Parathyroid adenoma (tissue), 2 donors: Measurements from ENCODE around the gene SEZ6L.

Experiments used
- H2AFZ ChIP-seq: fragments of 300-600 bp; sonication (generic); one replicate; pipeline ENCODE4 v1.7.0; 2017; ENCODE audit warnings: antibody characterized with exemption, mild to moderate bottlenecking
- H3K27ac ChIP-seq: fragments of 300-600 bp; sonication (generic); one replicate; pipeline ENCODE4 v1.7.0; 2017
- H3K27me3 ChIP-seq: fragments of 300-600 bp; sonication (generic); one replicate; pipeline ENCODE4 v1.7.0; 2017; ENCODE audit warnings: low read length; ENCODE audit not compliant: control insufficient read depth, insufficient read depth
- H3K36me3 ChIP-seq: fragments of 300-600 bp; sonication (generic); one replicate; pipeline ENCODE4 v1.7.0; 2017; ENCODE audit warnings: low read length; ENCODE audit not compliant: control insufficient read depth, insufficient read depth
- H3K4me1 ChIP-seq: fragments of 300-600 bp; sonication (generic); one replicate; pipeline ENCODE4 v1.7.0; 2017; ENCODE audit warnings: control low read depth
- H3K4me2 ChIP-seq: fragments of 300-600 bp; sonication (generic); one replicate; pipeline ENCODE4 v1.7.0; 2017; ENCODE audit warnings: low read length
- H3K4me3 ChIP-seq: fragments of 300-600 bp; sonication (generic); one replicate; pipeline ENCODE4 v1.7.0; 2017; ENCODE audit warnings: low read depth, low read length
- H3K79me2 ChIP-seq: fragments of 300-600 bp; sonication (generic); one replicate; pipeline ENCODE4 v1.7.0; 2017; ENCODE audit warnings: control low read depth
- H3K9ac ChIP-seq: fragments of 300-600 bp; sonication (generic); one replicate; pipeline ENCODE4 v1.7.0; 2017; ENCODE audit warnings: mild to moderate bottlenecking
- H3K9me3 ChIP-seq: fragments of 300-600 bp; sonication (generic); one replicate; pipeline ENCODE4 v1.7.0; 2017; ENCODE audit warnings: low read length; ENCODE audit not compliant: control insufficient read depth
- TF ChIP-seq, protein P1 (sequence below): fragments of 300-600 bp; sonication (generic); IDR thresholded peaks from one replicate; pipeline ENCODE4 v1.7.0; 2017; ENCODE audit warnings: antibody characterized with exemption, mild to moderate bottlenecking
- donor health status: primary hyperparathyroidism.

Gene SEZ6L

GRCh38 chr22:26292667-26292995, 123.4 kb downstream of the SEZ6L start:
- H3K9ac ChIP-seq = no peak overlapping the region
- no peaks in the 10 kb centered on the region for H3K79me2 ChIP-seq
- no peak overlapping the region for H3K4me3 ChIP-seq
- H3K4me1 ChIP-seq = no peaks in the 10 kb centered on the region
- no peaks in the 10 kb centered on the region for H3K9me3 ChIP-seq
- no peaks in the 10 kb centered on the region for H3K36me3 ChIP-seq
- H3K27ac ChIP-seq = no peak overlapping the region
- TF ChIP-seq, protein P1, sequence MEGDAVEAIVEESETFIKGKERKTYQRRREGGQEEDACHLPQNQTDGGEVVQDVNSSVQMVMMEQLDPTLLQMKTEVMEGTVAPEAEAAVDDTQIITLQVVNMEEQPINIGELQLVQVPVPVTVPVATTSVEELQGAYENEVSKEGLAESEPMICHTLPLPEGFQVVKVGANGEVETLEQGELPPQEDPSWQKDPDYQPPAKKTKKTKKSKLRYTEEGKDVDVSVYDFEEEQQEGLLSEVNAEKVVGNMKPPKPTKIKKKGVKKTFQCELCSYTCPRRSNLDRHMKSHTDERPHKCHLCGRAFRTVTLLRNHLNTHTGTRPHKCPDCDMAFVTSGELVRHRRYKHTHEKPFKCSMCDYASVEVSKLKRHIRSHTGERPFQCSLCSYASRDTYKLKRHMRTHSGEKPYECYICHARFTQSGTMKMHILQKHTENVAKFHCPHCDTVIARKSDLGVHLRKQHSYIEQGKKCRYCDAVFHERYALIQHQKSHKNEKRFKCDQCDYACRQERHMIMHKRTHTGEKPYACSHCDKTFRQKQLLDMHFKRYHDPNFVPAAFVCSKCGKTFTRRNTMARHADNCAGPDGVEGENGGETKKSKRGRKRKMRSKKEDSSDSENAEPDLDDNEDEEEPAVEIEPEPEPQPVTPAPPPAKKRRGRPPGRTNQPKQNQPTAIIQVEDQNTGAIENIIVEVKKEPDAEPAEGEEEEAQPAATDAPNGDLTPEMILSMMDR = no peak
- H2AFZ ChIP-seq = no peak overlapping the region
- no peak overlapping the region for H3K4me2 ChIP-seq
- H3K27me3 ChIP-seq = no peaks in the 10 kb centered on the region

DNA sequence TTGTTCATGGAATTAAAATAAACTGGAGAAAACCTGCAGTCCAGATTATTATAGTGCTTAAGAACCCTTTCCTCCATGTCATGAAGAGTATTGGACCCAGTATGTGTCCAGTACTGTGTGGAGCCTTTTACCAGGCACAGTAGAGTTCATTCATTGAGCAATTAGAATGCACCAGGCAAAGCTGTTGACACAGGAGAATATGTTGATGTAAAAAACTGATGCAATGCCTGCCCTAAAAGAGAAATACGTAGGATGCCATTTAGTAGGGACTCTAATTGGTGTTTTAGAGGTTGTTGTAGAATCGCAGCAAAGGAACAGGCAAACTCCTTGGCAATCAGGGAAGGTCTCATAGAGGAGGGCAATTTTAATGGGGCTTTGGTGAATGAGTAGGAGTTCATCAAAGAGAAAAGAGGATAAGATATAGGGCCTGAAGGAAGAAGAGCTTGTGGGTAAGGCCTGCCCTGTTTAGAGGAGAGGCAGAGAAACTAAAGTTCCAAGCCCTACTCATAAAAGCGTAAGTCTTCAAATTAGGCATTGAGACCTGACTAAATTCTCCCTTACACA, 126.4 kb downstream of the SEZ6L start:
- no peak overlapping the region for H3K4me3 ChIP-seq
- no peak overlapping the region for H3K4me2 ChIP-seq
- no peaks in the 10 kb centered on the region for H3K79me2 ChIP-seq
- no peaks in the 10 kb centered on the region for H3K9me3 ChIP-seq
- H3K9ac ChIP-seq = no peak overlapping the region
- TF ChIP-seq, protein P1 = no peak
- no peaks in the 10 kb centered on the region for H3K4me1 ChIP-seq
- H3K27ac ChIP-seq = no peak overlapping the region
- H2AFZ ChIP-seq = no peak overlapping the region
- no peaks in the 10 kb centered on the region for H3K36me3 ChIP-seq
- no peaks in the 10 kb centered on the region for H3K27me3 ChIP-seq

GRCh38 chr22:26298605-26299310, 129.5 kb downstream of the SEZ6L start:
- Histone ChIP-seq H3K9me3 (no peaks in the 10 kb centered on the region), H3K4me1 (no peaks in the 10 kb centered on the region), H3K4me2 (no peak overlapping the region), H3K36me3 (no peaks in the 10 kb centered on the region), H3K27me3 (no peaks in the 10 kb centered on the region), H3K9ac (no peak overlapping the region), H2AFZ (no peak overlapping the region), H3K27ac (no peak overlapping the region), H3K79me2 (no peaks in the 10 kb centered on the region), H3K4me3 (no peak overlapping the region)
- TF ChIP-seq, protein P1 = no peak

GRCh38 chr22:26302726-26303125, 133.5 kb downstream of the SEZ6L start:
- Histone ChIP-seq H3K36me3 (no peaks in the 10 kb centered on the region), H3K4me1 (no peaks in the 10 kb centered on the region), H3K27me3 (no peaks in the 10 kb centered on the region), H3K9ac (no peak overlapping the region), H3K9me3 (no peaks in the 10 kb centered on the region), H2AFZ (no peak overlapping the region), H3K4me3 (no peak overlapping the region), H3K4me2 (no peak overlapping the region), H3K79me2 (no peaks in the 10 kb centered on the region), H3K27ac (no peak overlapping the region)
- TF ChIP-seq, protein P1 = no peak

- Histone ChIP-seq H3K9ac (no peak overlapping the region), H3K4me3 (no peak overlapping the region), H2AFZ (no peak overlapping the region), H3K4me1 (no peaks in the 10 kb centered on the region), H3K27ac (no peak overlapping the region), H3K9me3 (no peaks in the 10 kb centered on the region), H3K27me3 (no peaks in the 10 kb centered on the region), H3K36me3 (no peaks in the 10 kb centered on the region), H3K79me2 (no peaks in the 10 kb centered on the region), H3K4me2 (no peak overlapping the region)
- TF ChIP-seq, protein P1 = no peak
Observed at GRCh38 chr22:26303475-26303874, 134.2 kb downstream of the SEZ6L start.
